ENCODE results near the gene ZNF687. TPM values are rescaled to one million over a fixed set of nuclear protein-coding genes. Genes with fewer than 3 reads are reported as not detected.

Gene ZNF687
- total and polyA plus RNA-seq, 5 donors, result 8.6 to 15.0 (median 13.1) TPM

GRCh38 chr1:151281225-151281968 lies 702 bp upstream of the ZNF687 start:
- no peaks in the 10 kb centered on the region for H3K27me3 ChIP-seq (ENCODE audit: control insufficient read depth, insufficient read depth)
- DNase-seq (peak; percentile 98), ATAC-seq (peak; percentile 84 to 88)
- intact Hi-C loops (cut with DNase I), result no loop called here
- no peaks in the 10 kb centered on the region for H3K4me1 ChIP-seq (ENCODE audit: control insufficient read depth, insufficient read depth, low read length)
- H3K9me3 ChIP-seq (ENCODE audit: control insufficient read depth, low read length), result no peaks in the 10 kb centered on the region
- H3K27ac ChIP-seq (ENCODE audit: low read length), result peak overlapping the region; percentile 86
- under 1% methylated on average over 48 of the region's 48 CpGs for WGBS
- peak overlapping the region; percentile 26 for H3K4me3 ChIP-seq (ENCODE audit: low read length)

DNA sequence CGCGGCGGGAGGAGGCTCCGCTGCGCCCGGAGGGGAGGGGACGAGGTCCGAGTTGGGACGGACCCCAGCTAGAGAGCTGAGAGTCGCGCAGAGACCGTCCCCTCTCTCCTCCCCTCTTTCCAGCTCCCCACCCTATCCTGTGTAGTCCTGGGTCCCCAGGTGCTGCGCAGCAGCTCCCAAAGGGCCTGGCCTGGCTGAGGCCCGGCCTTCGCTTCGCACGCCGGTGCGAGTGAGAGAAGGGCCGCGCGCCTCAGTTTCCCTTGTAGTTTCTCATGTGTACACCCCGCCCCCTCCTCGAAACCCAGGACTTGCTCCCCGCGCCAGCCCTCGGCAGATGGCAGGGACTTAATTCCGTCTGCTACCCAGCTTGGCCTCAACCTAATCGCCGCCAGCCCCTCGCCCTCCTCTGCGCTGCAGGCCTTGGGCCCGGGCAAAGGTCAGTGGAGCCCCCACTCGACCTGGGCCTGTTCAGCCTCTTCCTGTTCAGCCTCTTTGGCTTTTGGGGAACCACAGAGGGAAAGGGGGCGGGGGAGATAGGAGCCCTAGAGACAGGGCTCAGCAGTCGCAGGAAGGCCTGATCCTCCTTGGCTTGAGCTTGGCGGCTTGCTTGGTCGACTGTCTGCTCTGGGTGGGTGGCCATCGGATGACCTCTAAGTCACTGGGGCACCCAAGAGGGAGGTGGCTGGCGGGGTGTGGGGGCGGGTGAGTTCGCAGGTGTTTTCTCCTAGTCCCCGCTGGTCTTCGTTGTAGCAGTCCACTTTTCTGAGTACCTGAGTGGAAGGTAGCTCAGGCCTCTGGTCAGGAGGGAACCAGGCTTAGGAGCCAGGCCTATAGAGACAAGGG lies 1.0 kb downstream of the ZNF687 start:
- peak overlapping the region; percentile 70 for H3K4me3 ChIP-seq (ENCODE audit: low read length)
- ATAC-seq (peak in 1 of 2 donors; percentile 2), DNase-seq (peak; percentile 41 to 73 (median 72))
- intact Hi-C loops (cut with DNase I), result no loop called here
- H3K27me3 ChIP-seq (ENCODE audit: control insufficient read depth, insufficient read depth), result no peaks in the 10 kb centered on the region
- 8% methylated on average over 44 of the region's 44 CpGs for WGBS
- H3K27ac ChIP-seq (ENCODE audit: low read length), result peak overlapping the region; percentile 83
- H3K4me1 ChIP-seq (ENCODE audit: control insufficient read depth, insufficient read depth, low read length), result no peaks in the 10 kb centered on the region
- H3K9me3 ChIP-seq (ENCODE audit: control insufficient read depth, low read length), result no peaks in the 10 kb centered on the region

DNA sequence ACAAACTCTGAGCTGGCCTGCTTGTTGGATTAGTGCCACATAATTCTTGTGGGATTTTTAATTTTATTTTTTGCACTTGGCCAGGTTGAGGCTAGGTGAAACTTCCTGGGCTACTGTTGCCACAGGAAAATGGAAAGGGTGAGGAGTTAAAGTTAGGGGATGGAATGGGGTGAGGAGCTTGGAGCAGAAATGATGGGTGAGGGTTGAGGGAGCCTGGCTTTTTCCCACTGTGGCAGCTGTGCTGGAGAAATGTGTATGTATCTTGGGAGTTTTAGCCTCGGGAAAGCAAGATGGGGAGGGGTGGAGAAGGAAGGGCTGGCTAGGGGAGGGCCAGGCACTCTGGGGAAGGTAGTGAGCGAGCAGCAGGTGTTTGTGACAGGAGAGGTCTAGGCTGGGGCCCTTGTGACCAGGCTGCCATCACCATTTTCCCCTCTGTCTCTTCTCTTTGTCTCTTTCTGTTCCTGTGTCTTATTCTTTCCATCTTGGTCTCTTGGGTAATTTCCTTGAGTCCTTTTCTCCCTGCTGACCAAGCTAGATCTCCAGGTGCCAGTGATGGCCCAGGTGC lies 2.0 kb downstream of the ZNF687 start:
- no peaks in the 10 kb centered on the region for H3K9me3 ChIP-seq (ENCODE audit: control insufficient read depth, low read length)
- H3K27ac ChIP-seq (ENCODE audit: low read length), result no peak overlapping the region
- DNase-seq, result peak in 1 of 3 donors; percentile 26
- no peak overlapping the region for H3K4me3 ChIP-seq (ENCODE audit: low read length)
- WGBS, result 61% methylated on average over 2 of the region's 2 CpGs
- ATAC-seq, result no peak
- no peaks in the 10 kb centered on the region for H3K27me3 ChIP-seq (ENCODE audit: control insufficient read depth, insufficient read depth)
- intact Hi-C loops (cut with DNase I), result no loop called here
- no peaks in the 10 kb centered on the region for H3K4me1 ChIP-seq (ENCODE audit: control insufficient read depth, insufficient read depth, low read length)

GRCh38 chr1:151286619-151287340 lies 4.7 kb downstream of the ZNF687 start:
- no peaks in the 10 kb centered on the region for H3K27me3 ChIP-seq (ENCODE audit: control insufficient read depth, insufficient read depth)
- 81% methylated on average over 10 of the region's 10 CpGs for WGBS
- no peak overlapping the region for H3K27ac ChIP-seq (ENCODE audit: low read length)
- intact Hi-C loops (cut with DNase I), result no loop called here
- no peaks in the 10 kb centered on the region for H3K9me3 ChIP-seq (ENCODE audit: control insufficient read depth, low read length)
- no peaks in the 10 kb centered on the region for H3K4me1 ChIP-seq (ENCODE audit: control insufficient read depth, insufficient read depth, low read length)
- DNase-seq (peak in 1 of 3 donors; percentile 41), ATAC-seq (no peak)
- no peak overlapping the region for H3K4me3 ChIP-seq (ENCODE audit: low read length)

DNA sequence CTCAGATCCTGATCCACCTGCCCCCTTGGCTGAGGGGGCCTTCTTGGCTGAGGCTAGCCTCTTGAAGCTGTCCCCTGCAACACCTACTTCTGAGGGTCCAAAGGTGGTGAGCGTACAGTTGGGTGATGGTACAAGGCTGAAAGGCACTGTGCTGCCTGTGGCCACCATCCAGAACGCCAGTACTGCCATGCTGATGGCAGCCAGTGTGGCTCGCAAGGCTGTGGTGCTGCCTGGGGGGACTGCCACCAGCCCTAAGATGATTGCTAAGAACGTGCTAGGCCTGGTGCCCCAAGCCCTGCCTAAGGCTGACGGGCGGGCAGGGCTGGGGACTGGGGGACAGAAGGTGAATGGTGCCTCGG lies 5.2 kb downstream of the ZNF687 start:
- 91% methylated on average over 7 of the region's 7 CpGs for WGBS
- Histone ChIP-seq H3K4me3 (ENCODE audit: low read length) (no peak overlapping the region), H3K27me3 (ENCODE audit: control insufficient read depth, insufficient read depth) (no peaks in the 10 kb centered on the region), H3K9me3 (ENCODE audit: control insufficient read depth, low read length) (no peaks in the 10 kb centered on the region), H3K4me1 (ENCODE audit: control insufficient read depth, insufficient read depth, low read length) (no peaks in the 10 kb centered on the region), H3K27ac (ENCODE audit: low read length) (no peak overlapping the region)
- intact Hi-C loops (cut with DNase I), result no loop called here
- ATAC-seq (no peak), DNase-seq (peak in 1 of 3 donors; percentile 31)

- no peaks in the 10 kb centered on the region for H3K27me3 ChIP-seq (ENCODE audit: control insufficient read depth, insufficient read depth)
- intact Hi-C loops (cut with DNase I), result no loop called here
- WGBS, result 90% methylated on average over 22 of the region's 22 CpGs
- no peaks in the 10 kb centered on the region for H3K9me3 ChIP-seq (ENCODE audit: control insufficient read depth, low read length)
- no peaks in the 10 kb centered on the region for H3K4me1 ChIP-seq (ENCODE audit: control insufficient read depth, insufficient read depth, low read length)
- no peak overlapping the region for H3K4me3 ChIP-seq (ENCODE audit: low read length)
- ATAC-seq (no peak), DNase-seq (no peak)
- no peak overlapping the region for H3K27ac ChIP-seq (ENCODE audit: low read length)
Observed at GRCh38 chr1:151287767-151288500, 5.8 kb downstream of the ZNF687 start.

DNA sequence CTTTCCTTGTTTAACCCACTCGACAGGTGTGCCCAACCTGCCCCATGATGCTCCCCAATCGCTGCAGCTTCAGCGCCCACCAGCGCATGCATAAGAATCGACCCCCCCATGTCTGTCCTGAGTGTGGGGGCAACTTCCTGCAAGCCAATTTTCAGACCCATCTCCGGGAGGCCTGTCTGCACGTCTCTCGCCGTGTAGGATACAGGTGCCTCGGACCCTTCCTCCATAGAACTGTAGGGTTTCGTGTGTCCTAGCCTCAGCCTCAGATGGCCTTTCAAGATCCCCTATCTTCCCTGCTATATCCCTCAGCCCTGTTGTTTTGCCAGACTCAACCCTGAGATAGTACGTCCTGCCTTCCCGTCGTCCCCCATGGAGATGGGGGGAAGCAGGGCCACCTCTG lies 6.4 kb downstream of the ZNF687 start:
- Histone ChIP-seq H3K27me3 (ENCODE audit: control insufficient read depth, insufficient read depth) (no peaks in the 10 kb centered on the region), H3K27ac (ENCODE audit: low read length) (no peak overlapping the region), H3K4me1 (ENCODE audit: control insufficient read depth, insufficient read depth, low read length) (no peaks in the 10 kb centered on the region), H3K9me3 (ENCODE audit: control insufficient read depth, low read length) (no peaks in the 10 kb centered on the region), H3K4me3 (ENCODE audit: low read length) (no peak overlapping the region)
- WGBS, result 86% methylated on average over 14 of the region's 14 CpGs
- ATAC-seq (no peak), DNase-seq (no peak)
- intact Hi-C loops (cut with DNase I), result no loop called here

- intact Hi-C loops (cut with DNase I), result no loop called here
- H3K27me3 ChIP-seq (ENCODE audit: control insufficient read depth, insufficient read depth), result no peaks in the 10 kb centered on the region
- ATAC-seq (peak in 1 of 2 donors; percentile 8), DNase-seq (no peak)
- H3K4me1 ChIP-seq (ENCODE audit: control insufficient read depth, insufficient read depth, low read length), result no peaks in the 10 kb centered on the region
- no peak overlapping the region for H3K27ac ChIP-seq (ENCODE audit: low read length)
- H3K9me3 ChIP-seq (ENCODE audit: control insufficient read depth, low read length), result no peaks in the 10 kb centered on the region
- 70% methylated on average over 18 of the region's 18 CpGs for WGBS
- no peak overlapping the region for H3K4me3 ChIP-seq (ENCODE audit: low read length)
Observed at GRCh38 chr1:151289080-151289935, 7.2 kb downstream of the ZNF687 start.

DNA sequence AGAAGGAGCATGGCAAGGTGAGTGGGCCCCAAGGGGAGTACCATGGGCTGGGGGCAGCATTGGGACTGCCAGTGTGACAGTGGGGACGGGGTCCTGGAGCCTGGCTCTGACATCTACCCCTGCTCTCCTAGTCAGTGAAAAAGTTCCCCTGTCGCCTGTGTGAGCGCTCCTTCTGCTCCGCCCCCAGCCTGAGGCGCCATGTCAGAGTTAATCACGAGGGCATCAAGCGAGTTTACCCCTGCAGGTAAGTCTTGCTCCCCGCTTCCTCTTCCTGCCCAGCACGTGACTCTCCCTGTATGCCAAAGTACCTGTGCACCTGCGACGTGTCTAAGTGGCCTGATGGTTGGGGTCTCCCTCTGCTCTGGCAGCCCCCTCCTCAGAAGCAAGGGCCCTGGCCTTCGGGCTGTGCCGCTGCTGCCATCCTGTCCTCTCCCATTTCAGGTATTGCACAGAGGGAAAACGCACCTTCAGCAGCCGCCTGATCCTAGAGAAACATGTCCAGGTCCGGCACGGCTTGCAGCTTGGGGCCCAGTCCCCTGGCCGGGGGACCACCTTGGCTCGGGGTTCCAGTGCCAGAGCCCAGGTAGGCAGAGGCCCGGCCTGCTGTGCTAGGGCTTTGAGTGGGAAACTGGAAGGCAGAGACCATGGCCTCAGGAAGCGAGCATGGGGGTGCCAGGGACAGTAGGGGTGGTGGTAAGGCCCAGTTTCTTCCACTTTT lies 8.1 kb downstream of the ZNF687 start:
- Histone ChIP-seq H3K4me3 (ENCODE audit: low read length) (no peak overlapping the region), H3K4me1 (ENCODE audit: control insufficient read depth, insufficient read depth, low read length) (no peaks in the 10 kb centered on the region), H3K27ac (ENCODE audit: low read length) (no peak overlapping the region), H3K27me3 (ENCODE audit: control insufficient read depth, insufficient read depth) (no peaks in the 10 kb centered on the region), H3K9me3 (ENCODE audit: control insufficient read depth, low read length) (no peaks in the 10 kb centered on the region)
- intact Hi-C loops (cut with DNase I), result no loop called here
- ATAC-seq (no peak), DNase-seq (no peak)
- 90% methylated on average over 21 of the region's 21 CpGs for WGBS

Data from right cardiac atrium (tissue), 5 donors.